ENCODE results near the gene SLC8A1.

Gene SLC8A1

GRCh38 chr2:40169430-40169829 lies 282.5 kb downstream of the SLC8A1 start:
- in situ Hi-C loops (cut with MboI; ENCODE audit: low sequenced_read_pairs): no loop called here

GRCh38 chr2:40168546-40168945 lies 283.3 kb downstream of the SLC8A1 start:
- in situ Hi-C loops (cut with MboI; ENCODE audit: low sequenced_read_pairs): no loop called here

GRCh38 chr2:40168032-40168431 lies 283.9 kb downstream of the SLC8A1 start:
- in situ Hi-C loops (cut with MboI; ENCODE audit: low sequenced_read_pairs): no loop called here

GRCh38 chr2:40166006-40166405 lies 285.9 kb downstream of the SLC8A1 start:
- in situ Hi-C loops (cut with MboI; ENCODE audit: low sequenced_read_pairs): no loop called here

- in situ Hi-C loops (cut with MboI; ENCODE audit: low sequenced_read_pairs): no loop called here
Observed at GRCh38 chr2:40165509-40165844, 286.4 kb downstream of the SLC8A1 start.

GRCh38 chr2:40164736-40165508 lies 287.0 kb downstream of the SLC8A1 start:
- in situ Hi-C loops (cut with MboI; ENCODE audit: low sequenced_read_pairs): no loop called here

- in situ Hi-C loops (cut with MboI; ENCODE audit: low sequenced_read_pairs): no loop called here
Observed at GRCh38 chr2:40161986-40162385, 289.9 kb downstream of the SLC8A1 start.

- in situ Hi-C loops (cut with MboI; ENCODE audit: low sequenced_read_pairs): no loop called here
Observed at GRCh38 chr2:40160751-40161218, 291.1 kb downstream of the SLC8A1 start.

- in situ Hi-C loops (cut with MboI; ENCODE audit: low sequenced_read_pairs): no loop called here
Observed at GRCh38 chr2:40159333-40159732, 292.6 kb downstream of the SLC8A1 start.

- in situ Hi-C loops (cut with MboI; ENCODE audit: low sequenced_read_pairs): no loop called here
Observed at GRCh38 chr2:40158781-40159180, 293.1 kb downstream of the SLC8A1 start.

GRCh38 chr2:40155728-40156127 lies 296.2 kb downstream of the SLC8A1 start:
- in situ Hi-C loops (cut with MboI; ENCODE audit: low sequenced_read_pairs): no loop called here

GRCh38 chr2:40150266-40150665 lies 301.6 kb downstream of the SLC8A1 start:
- in situ Hi-C loops (cut with MboI; ENCODE audit: low sequenced_read_pairs): no loop called here

GRCh38 chr2:40148334-40148733 lies 303.6 kb downstream of the SLC8A1 start:
- in situ Hi-C loops (cut with MboI; ENCODE audit: low sequenced_read_pairs): no loop called here

GRCh38 chr2:40147360-40147759 lies 304.5 kb downstream of the SLC8A1 start:
- in situ Hi-C loops (cut with MboI; ENCODE audit: low sequenced_read_pairs): no loop called here

GRCh38 chr2:40144022-40144421 lies 307.9 kb downstream of the SLC8A1 start:
- in situ Hi-C loops (cut with MboI; ENCODE audit: low sequenced_read_pairs): no loop called here

- in situ Hi-C loops (cut with MboI; ENCODE audit: low sequenced_read_pairs): no loop called here
Observed at GRCh38 chr2:40138314-40138713, 313.6 kb downstream of the SLC8A1 start.

- in situ Hi-C loops (cut with MboI; ENCODE audit: low sequenced_read_pairs): no loop called here
Observed at GRCh38 chr2:40131081-40131704, 320.7 kb downstream of the SLC8A1 start.

- in situ Hi-C loops (cut with MboI; ENCODE audit: low sequenced_read_pairs): no loop called here
Observed at GRCh38 chr2:40130251-40130994, 321.5 kb downstream of the SLC8A1 start.

- in situ Hi-C loops (cut with MboI; ENCODE audit: low sequenced_read_pairs): no loop called here
Observed at GRCh38 chr2:40129725-40130124, 322.2 kb downstream of the SLC8A1 start.

- in situ Hi-C loops (cut with MboI; ENCODE audit: low sequenced_read_pairs): no loop called here
Observed at GRCh38 chr2:40128796-40129195, 323.1 kb downstream of the SLC8A1 start.

GRCh38 chr2:40127890-40128557 lies 323.9 kb downstream of the SLC8A1 start:
- in situ Hi-C loops (cut with MboI; ENCODE audit: low sequenced_read_pairs): no loop called here

Measured in hTERT RPE-1 (cell line).